A549 (cell line): ENCODE measurements around the gene CCDC7. TPM values are rescaled to one million over a fixed set of nuclear protein-coding genes. Genes with fewer than 3 reads are reported as not detected.
"Not testable (repeated sequence)": the region's sequence is repeated elsewhere in the genome, so short reads cannot be mapped to it uniquely, and the experiment has no call there.

Source experiments
- ATAC-seq, 2 experiments: fragments of 200-7000 bp in 1 of 2; fragments of >200 bp in 1 of 2; cut with Nextera tagmentation in 1 of 2; cut with Tn5 transposase in 1 of 2; 3 replicates each; pipeline versions ENCODE4 v1.8.0 to v1.9.1; 2018 to 2020; ENCODE audit warnings: mild to moderate bottlenecking in 1 of 2, moderate library complexity in 1 of 2
- CTCF ChIA-PET: fragments of 300-600 bp; sonication (Branson Sonifier 250); formaldehyde crosslinking; extraction: SDS; loops from one replicate; lab custom pipeline; 2021; ENCODE audit warnings: antibody characterized with exemption, inconsistent platforms; lab: Yijun Ruan, JAX
- POLR2A ChIA-PET: fragments of 350-600 bp; formaldehyde crosslinking; extraction: SDS; loops from one replicate; lab custom pipeline; 2021; ENCODE audit warnings: antibody characterized with exemption, inconsistent platforms; lab: Yijun Ruan, JAX
- DNase-seq, 2 experiments: peaks; one replicate each; pipeline versions ENCODE4 v3.0.0 to v3.0.0-alpha.2; 2011 to 2016; ENCODE audit warnings: low read depth in 1 of 2, low spot score in 1 of 2
- FAIRE-seq: peaks from 2 replicates; lab custom pipeline; 2011; peaks lifted over from hg19 to GRCh38; lab: Jason Lieb, UNC
- H3K27ac ChIP-seq, 2 experiments: fragments of >200 bp; sonication (Bioruptor Twin); formaldehyde crosslinking; 3 replicates each; pipeline ENCODE4 v1.5.1; 2016 to 2017
- H3K4me1 ChIP-seq: fragments of >200 bp; sonication (Bioruptor Twin); formaldehyde crosslinking; 3 replicates; pipeline ENCODE4 v1.6.1; 2016
- H3K4me2 ChIP-seq: fragments of >200 bp; sonication (Bioruptor Twin); formaldehyde crosslinking; 3 replicates; pipeline ENCODE4 v1.6.1; 2016
- H3K4me3 ChIP-seq: fragments of >200 bp; sonication (Bioruptor Twin); formaldehyde crosslinking; 3 replicates; pipeline ENCODE4 v1.5.1; 2016
- H3K9me3 ChIP-seq: fragments of >200 bp; sonication (Bioruptor Twin); formaldehyde crosslinking; 3 replicates; pipeline ENCODE4 v1.6.1; 2016
- CHD2 ChIP-seq: fragments of 150-350 bp; IDR thresholded peaks from 2 replicates; pipeline ENCODE4 v1.6.1; 2014; ENCODE audit warnings: low read length; ENCODE audit not compliant: partially characterized antibody
- E2F6 ChIP-seq: IDR thresholded peaks from 2 replicates; pipeline ENCODE4 v1.6.1; 2012; ENCODE audit warnings: low read depth, borderline replicate concordance
- EHF ChIP-seq: fragments of 250-450 bp; sonication (Bioruptor Pico); IDR thresholded peaks from 2 replicates; pipeline ENCODE4 v1.5.0; 2020; ENCODE audit warnings: mild to moderate bottlenecking
- EP300 ChIP-seq, 2 experiments: fragments of >200 bp; sonication (Bioruptor Twin); formaldehyde crosslinking; IDR thresholded peaks; 2 replicates in 1 of 2; 3 replicates in 1 of 2; pipeline ENCODE4 v1.6.1; 2016 to 2017
- FOSB ChIP-seq: fragments of 250-450 bp; sonication (Bioruptor Pico); IDR thresholded peaks from 2 replicates; pipeline ENCODE4 v1.5.0; 2020; ENCODE audit warnings: mild to moderate bottlenecking, moderate library complexity
- FOXS1 ChIP-seq: fragments of 250-450 bp; sonication (Bioruptor Pico); IDR thresholded peaks from 2 replicates; pipeline ENCODE4 v1.5.0; 2020; ENCODE audit warnings: mild to moderate bottlenecking, moderate library complexity
- HES2 ChIP-seq: fragments of >200 bp; sonication (Bioruptor Twin); formaldehyde crosslinking; IDR thresholded peaks from 2 replicates; pipeline ENCODE4 v1.6.1; 2016
- HOXA7 ChIP-seq: fragments of 250-450 bp; sonication (Bioruptor Pico); IDR thresholded peaks from 2 replicates; pipeline ENCODE4 v1.5.0; 2020; ENCODE audit warnings: mild to moderate bottlenecking, moderate library complexity
- JUNB ChIP-seq: fragments of >200 bp; sonication (Bioruptor Twin); formaldehyde crosslinking; IDR thresholded peaks from 2 replicates; pipeline ENCODE4 v1.6.1; 2016
- KDM1A ChIP-seq: fragments of 200-600 bp; sonication (generic); IDR thresholded peaks from 2 replicates; pipeline ENCODE4 v1.6.1; 2016; ENCODE audit warnings: low read depth, mild to moderate bottlenecking
- KDM5A ChIP-seq: fragments of 200-600 bp; sonication (generic); IDR thresholded peaks from 2 replicates; pipeline ENCODE4 v1.6.1; 2016; ENCODE audit warnings: antibody characterized with exemption, mild to moderate bottlenecking
- MAFK ChIP-seq: fragments of 450-650 bp; IDR thresholded peaks from 2 replicates; pipeline ENCODE4 v1.6.1; 2014; ENCODE audit not compliant: partially characterized antibody
- NFE2L2 ChIP-seq: fragments of 150-350 bp; conservative IDR thresholded peaks from 2 replicates; pipeline ENCODE4 v1.6.1; 2014; ENCODE audit warnings: low read length
- NPAS2 ChIP-seq: fragments of 250-450 bp; sonication (Bioruptor Pico); IDR thresholded peaks from 2 replicates; pipeline ENCODE4 v1.8.0; 2022; ENCODE audit warnings: mild to moderate bottlenecking, moderate library complexity, borderline replicate concordance
- PHF8 ChIP-seq: fragments of 200-600 bp; sonication (generic); IDR thresholded peaks from 2 replicates; pipeline ENCODE4 v1.6.1; 2016; ENCODE audit warnings: low read depth, mild to moderate bottlenecking, antibody characterized with exemption, moderate library complexity, borderline replicate concordance
- POLR2A ChIP-seq: IDR thresholded peaks from 2 replicates; pipeline ENCODE4 v1.6.1; 2012; ENCODE audit warnings: mild to moderate bottlenecking, low read length
- RFX5 ChIP-seq: fragments of 450-650 bp; IDR thresholded peaks from 2 replicates; pipeline ENCODE4 v1.7.1; 2014; ENCODE audit warnings: antibody characterized with exemption, mild to moderate bottlenecking, moderate library complexity
- RNF2 ChIP-seq: fragments of 200-600 bp; sonication (generic); IDR thresholded peaks from 2 replicates; pipeline ENCODE4 v1.6.1; 2016; ENCODE audit warnings: low read depth, mild to moderate bottlenecking, antibody characterized with exemption, moderate library complexity, borderline replicate concordance
- SMC3 ChIP-seq: fragments of >200 bp; sonication (Bioruptor Twin); formaldehyde crosslinking; IDR thresholded peaks from 3 replicates; pipeline ENCODE4 v1.6.1; 2018; ENCODE audit warnings: inconsistent platforms
- TFCP2L1 ChIP-seq: fragments of 250-450 bp; sonication (Bioruptor Pico); IDR thresholded peaks from 2 replicates; pipeline ENCODE4 v1.5.0; 2021; ENCODE audit warnings: mild to moderate bottlenecking
- USF2 ChIP-seq: fragments of 450-650 bp; IDR thresholded peaks from 2 replicates; pipeline ENCODE4 v1.6.1; 2014; ENCODE audit warnings: antibody characterized with exemption
- ZFP36 ChIP-seq: fragments of 450-650 bp; IDR thresholded peaks from 2 replicates; pipeline ENCODE4 v1.6.1; 2014; ENCODE audit warnings: borderline replicate concordance; ENCODE audit not compliant: partially characterized antibody
- ZSCAN20 ChIP-seq: fragments of 250-450 bp; sonication (Bioruptor Pico); IDR thresholded peaks from 2 replicates; pipeline ENCODE4 v1.8.0; 2022; ENCODE audit warnings: mild to moderate bottlenecking, moderate library complexity
- WGBS: methylation state at CpG from one replicate; pipeline ENCODE4 v1.1.6; 2017; ENCODE audit errors: missing lambda C conversion rate; 5-methylcytosine and 5-hydroxymethylcytosine counted together
- polyA plus RNA-seq, 4 experiments: library from polyadenylated mRNA; depleted of rRNA in 3 of 4; stranded (reverse); fragments of >200 nt; fragmentation: RNase III in 1 of 4; extraction: RNeasy Plus Mini Kit Qiagen cat#74134 plus additional on column Dnase treatment in 1 of 4; gene quantifications; 2 replicates in 3 of 4; 3 replicates in 1 of 4; pipeline ENCODE4 v1.2.3, GENCODE V29; 2011 to 2017
- TF ChIP-seq, protein P1 (sequence below): fragments of 250-450 bp; sonication (Bioruptor Pico); IDR thresholded peaks from 2 replicates; pipeline ENCODE4 v1.5.0; 2020; ENCODE audit warnings: low read depth, mild to moderate bottlenecking, moderate library complexity
- TF ChIP-seq, protein P2 (sequence below): IDR thresholded peaks from 2 replicates; pipeline ENCODE4 v1.6.1; 2012

The CCDC7 gene
- polyA plus RNA-seq, 2 of the 4 experiments (the other 2 are of a cell fraction), result 1.2 to 2.9 TPM

DNA sequence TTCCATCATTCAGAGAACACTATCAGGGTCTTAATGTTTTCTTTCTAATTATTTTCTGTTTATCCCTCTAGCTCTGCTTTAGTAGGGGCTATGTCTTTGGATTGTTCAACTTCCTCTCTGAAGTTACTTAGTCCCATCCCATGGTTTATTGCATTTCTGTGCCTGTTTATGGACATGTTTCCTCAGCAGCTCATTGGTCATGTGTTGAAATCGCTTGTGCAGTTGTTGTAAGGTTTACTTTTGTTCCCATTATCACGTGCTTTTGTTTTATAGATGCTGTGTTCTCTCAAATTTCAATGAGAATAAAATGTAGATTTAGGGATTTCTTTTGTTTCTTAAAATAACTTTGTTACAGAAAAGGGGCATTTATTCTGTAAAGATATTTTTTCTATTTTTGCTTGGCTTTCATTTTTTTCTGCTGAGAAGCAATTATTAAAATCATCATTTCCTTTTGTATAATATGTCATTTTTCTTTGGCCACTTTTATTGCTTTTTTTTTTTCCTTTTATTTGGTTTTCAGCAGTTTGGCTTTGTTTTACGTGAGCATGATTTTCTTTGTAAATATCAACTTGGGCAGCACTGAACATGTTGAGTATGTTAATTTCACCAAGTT, 110.9 kb downstream of the CCDC7 start:
- WGBS, result 68% methylated on average over 3 of the region's 3 CpGs
- no peak for TF ChIP-seq ZSCAN20
- no peak for TF ChIP-seq NPAS2 (CRISPR knock-in tag)
- TF ChIP-seq, protein P1, sequence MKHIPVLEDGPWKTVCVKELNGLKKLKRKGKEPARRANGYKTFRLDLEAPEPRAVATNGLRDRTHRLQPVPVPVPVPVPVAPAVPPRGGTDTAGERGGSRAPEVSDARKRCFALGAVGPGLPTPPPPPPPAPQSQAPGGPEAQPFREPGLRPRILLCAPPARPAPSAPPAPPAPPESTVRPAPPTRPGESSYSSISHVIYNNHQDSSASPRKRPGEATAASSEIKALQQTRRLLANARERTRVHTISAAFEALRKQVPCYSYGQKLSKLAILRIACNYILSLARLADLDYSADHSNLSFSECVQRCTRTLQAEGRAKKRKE, result no peak
- TF ChIP-seq POLR2A, result no peak
- no peak for TF ChIP-seq RFX5
- TF ChIP-seq RNF2, result no peak
- no peak for TF ChIP-seq FOXS1 (CRISPR knock-in tag)
- no peak for TF ChIP-seq PHF8
- no peak for ATAC-seq
- DNase-seq, result no peak
- H3K27ac ChIP-seq, result no peak overlapping the region
- no peak overlapping the region for H3K4me2 ChIP-seq
- H3K4me1 ChIP-seq, result no peaks in the 10 kb centered on the region
- no peaks in the 10 kb centered on the region for H3K9me3 ChIP-seq
- no peak for FAIRE-seq
- ChIA-PET POLR2A (no interaction called here), CTCF (no interaction called here)
- H3K4me3 ChIP-seq, result no peak overlapping the region

GRCh38 chr10:32562695-32563094, 116.8 kb downstream of the CCDC7 start:
- H3K4me2 ChIP-seq, ATAC-seq, H3K4me3 ChIP-seq, CTCF ChIA-PET, POLR2A ChIA-PET, FAIRE-seq, H3K27ac ChIP-seq, H3K4me1 ChIP-seq, DNase-seq, H3K9me3 ChIP-seq: not testable (repeated sequence)

- FAIRE-seq, result no peak
- TF ChIP-seq HES2, result no peak
- TF ChIP-seq KDM5A, result no peak
- TF ChIP-seq, protein P2, sequence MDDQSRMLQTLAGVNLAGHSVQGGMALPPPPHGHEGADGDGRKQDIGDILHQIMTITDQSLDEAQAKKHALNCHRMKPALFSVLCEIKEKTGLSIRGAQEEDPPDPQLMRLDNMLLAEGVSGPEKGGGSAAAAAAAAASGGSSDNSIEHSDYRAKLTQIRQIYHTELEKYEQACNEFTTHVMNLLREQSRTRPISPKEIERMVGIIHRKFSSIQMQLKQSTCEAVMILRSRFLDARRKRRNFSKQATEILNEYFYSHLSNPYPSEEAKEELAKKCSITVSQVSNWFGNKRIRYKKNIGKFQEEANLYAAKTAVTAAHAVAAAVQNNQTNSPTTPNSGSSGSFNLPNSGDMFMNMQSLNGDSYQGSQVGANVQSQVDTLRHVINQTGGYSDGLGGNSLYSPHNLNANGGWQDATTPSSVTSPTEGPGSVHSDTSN, result no peak
- no peak for TF ChIP-seq E2F6
- TF ChIP-seq HOXA7 (CRISPR knock-in tag), result no peak
- TF ChIP-seq ZFP36, result no peak
- TF ChIP-seq KDM1A, result no peak
- no peak for TF ChIP-seq FOSB (CRISPR knock-in tag)
- Histone ChIP-seq H3K4me2 (no peak overlapping the region), H3K27ac (no peak overlapping the region), H3K4me3 (no peak overlapping the region), H3K9me3 (no peaks in the 10 kb centered on the region), H3K4me1 (peaks cover 3% of the 10 kb centered on the region; the same call in 2 of the 3 replicates)
- DNase-seq, result no peak
- ChIA-PET POLR2A (no interaction called here), CTCF (no interaction called here)
- peak in 1 of 2 experiments; percentile 54; a peak in 1 of 6 replicates for ATAC-seq
Observed at GRCh38 chr10:32577448-32577847, 131.5 kb downstream of the CCDC7 start.

DNA sequence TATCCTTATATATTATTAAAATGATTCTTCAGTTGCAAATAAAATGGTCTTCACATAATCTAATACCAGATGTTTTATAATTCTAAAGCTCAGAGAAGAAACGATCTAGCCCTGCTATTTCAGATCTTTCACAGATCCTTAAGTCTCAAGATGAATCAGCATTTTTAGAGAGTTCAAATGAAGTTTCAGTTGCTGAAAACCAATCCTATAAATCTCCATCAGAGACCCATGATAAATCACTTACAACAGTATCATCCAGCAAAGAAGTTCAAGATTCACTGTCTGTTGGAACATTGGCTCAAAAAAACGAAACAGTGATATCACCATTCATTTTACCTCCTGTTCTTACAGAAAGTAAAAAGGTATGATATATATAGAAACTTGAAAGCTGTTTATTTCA, 137.0 kb downstream of the CCDC7 start:
- ChIA-PET CTCF (interaction anchor here (0.6 kb wide), 1 partner anchor 9 kb away, joined by 3 read pairs; no protein-coding TSS in a partner anchor), POLR2A (no interaction called here)
- no peaks in the 10 kb centered on the region for H3K9me3 ChIP-seq
- ATAC-seq (no peak), FAIRE-seq (peak; percentile 43), DNase-seq (peak; percentile 4 to 58)
- TF ChIP-seq CHD2 (no peak), USF2 (no peak), HES2 (no peak), TFCP2L1 (CRISPR knock-in tag) (no peak), NFE2L2 (peak; percentile 47), EHF (CRISPR knock-in tag) (no peak), HOXA7 (CRISPR knock-in tag) (no peak), MAFK (peak; percentile 94), EP300 (IDR thresholded peaks at IDR 0.05) (no peak), RNF2 (no peak), SMC3 (no peak), JUNB (no peak)
- H3K4me3 ChIP-seq, result no peak overlapping the region
- H3K27ac ChIP-seq, result peak overlapping the region; percentile 63 to 65
- peak overlapping the region; percentile 60 for H3K4me2 ChIP-seq
- WGBS, result 15% methylated on average over 2 of the region's 2 CpGs
- H3K4me1 ChIP-seq, result peaks cover 15% of the 10 kb centered on the region; the same call in 2 of the 3 replicates

GRCh38 chr10:32598022-32598421, 152.1 kb downstream of the CCDC7 start:
- FAIRE-seq, H3K4me1 ChIP-seq, CTCF ChIA-PET, POLR2A ChIA-PET, H3K4me2 ChIP-seq, H3K27ac ChIP-seq, H3K4me3 ChIP-seq, DNase-seq, ATAC-seq: not testable (repeated sequence)
- peaks cover 14% of the 10 kb centered on the region; the same call in 2 of the 3 replicates for H3K9me3 ChIP-seq
- 50% methylated on average over 5 of the region's 5 CpGs for WGBS
